ENCODE results near the gene PDIA6. TPM values are rescaled to one million over a fixed set of nuclear protein-coding genes. Genes with fewer than 3 reads are reported as not detected.
"Not testable (repeated sequence)": the region's sequence is repeated elsewhere in the genome, so short reads cannot be mapped to it uniquely, and the experiment has no call there.

The PDIA6 gene
- total RNA-seq, 1 donor from 2014 or later, result 180 TPM

GRCh38 chr2:10786240-10786982 lies 26.2 kb downstream of the PDIA6 start:
- DNase-seq (no peak), ATAC-seq (peak; percentile 77)
- Histone ChIP-seq H3K36me3 (peaks cover 100% of the 10 kb centered on the region), H3K4me1 (no peaks in the 10 kb centered on the region), H3K9me3 (no peaks in the 10 kb centered on the region), H3K27me3 (no peaks in the 10 kb centered on the region), H3K4me3 (no peak overlapping the region), H3K27ac (no peak overlapping the region)
- intact Hi-C loops (cut with DNase I), result no loop called here
- TF ChIP-seq CTCF (IDR thresholded peaks at IDR 0.05), result no peak

- Histone ChIP-seq H3K9me3 (no peaks in the 10 kb centered on the region), H3K27ac (no peak overlapping the region), H3K27me3 (no peaks in the 10 kb centered on the region), H3K4me1 (no peaks in the 10 kb centered on the region), H3K36me3 (peaks cover 100% of the 10 kb centered on the region), H3K4me3 (no peak overlapping the region)
- no peak for TF ChIP-seq CTCF (IDR thresholded peaks at IDR 0.05)
- intact Hi-C loops (cut with DNase I), result no loop called here
- no peak for DNase-seq
- ATAC-seq, result no peak
These were observed 27.3 kb downstream of the PDIA6 start for GRCh38 chr2:10785260-10785659.

GRCh38 chr2:10784719-10785118 lies 27.9 kb downstream of the PDIA6 start:
- Histone ChIP-seq H3K27me3 (no peaks in the 10 kb centered on the region), H3K4me3 (no peak overlapping the region), H3K4me1 (no peaks in the 10 kb centered on the region), H3K27ac (no peak overlapping the region), H3K36me3 (peaks cover 100% of the 10 kb centered on the region), H3K9me3 (no peaks in the 10 kb centered on the region)
- DNase-seq (no peak), ATAC-seq (no peak)
- intact Hi-C loops (cut with DNase I), result no loop called here
- no peak for TF ChIP-seq CTCF (IDR thresholded peaks at IDR 0.05)

- intact Hi-C loops (cut with DNase I), result no loop called here
- no peak for ATAC-seq
- Histone ChIP-seq H3K9me3 (no peaks in the 10 kb centered on the region), H3K27me3 (no peaks in the 10 kb centered on the region), H3K4me1 (no peaks in the 10 kb centered on the region), H3K36me3 (peaks cover 92% of the 10 kb centered on the region), H3K4me3 (no peak overlapping the region), H3K27ac (no peak overlapping the region)
- TF ChIP-seq CTCF (IDR thresholded peaks at IDR 0.05), result no peak
- no peak for DNase-seq
These were observed 29.2 kb downstream of the PDIA6 start for GRCh38 chr2:10783421-10783820.

- DNase-seq (no peak), ATAC-seq (no peak)
- Histone ChIP-seq H3K9me3 (no peaks in the 10 kb centered on the region), H3K27ac (no peak overlapping the region), H3K36me3 (peaks cover 87% of the 10 kb centered on the region), H3K27me3 (no peaks in the 10 kb centered on the region), H3K4me3 (no peak overlapping the region), H3K4me1 (no peaks in the 10 kb centered on the region)
- no peak for TF ChIP-seq CTCF (IDR thresholded peaks at IDR 0.05)
- intact Hi-C loops (cut with DNase I), result no loop called here
These were observed 30.8 kb downstream of the PDIA6 start for GRCh38 chr2:10781746-10782145.

GRCh38 chr2:10780821-10781220 lies 31.8 kb downstream of the PDIA6 start:
- H3K9me3 ChIP-seq; H3K4me3 ChIP-seq; H3K27me3 ChIP-seq; ATAC-seq; intact Hi-C loops (cut with DNase I); DNase-seq; H3K4me1 ChIP-seq; H3K27ac ChIP-seq: not testable (repeated sequence)
- H3K36me3 ChIP-seq, result peaks cover 78% of the 10 kb centered on the region

All from upper lobe of right lung (tissue), 1 donor.